Effector memory CD4-positive, alpha-beta T cell (primary cell): ENCODE measurements around the gene AGPAT2.

Source experiments
- DNase-seq, 3 donors: peaks; one replicate each; pipeline ENCODE4 v3.0.0-alpha.2; 2020
- H3K27ac ChIP-seq: 2 replicates; pipeline ENCODE4 v1.7.0; 2013; ENCODE audit warnings: mild to moderate bottlenecking, low read length, moderate library complexity; ENCODE audit not compliant: insufficient read depth, poor library complexity, severe bottlenecking
- H3K27me3 ChIP-seq: replicated peaks from 2 replicates; pipeline ENCODE4 v1.7.0; 2013; ENCODE audit warnings: mild to moderate bottlenecking, low read length; ENCODE audit not compliant: insufficient read depth, control insufficient read depth, poor library complexity, severe bottlenecking
- H3K36me3 ChIP-seq: 2 replicates; pipeline ENCODE4 v1.7.0; 2013; ENCODE audit warnings: mild to moderate bottlenecking, low read length, moderate library complexity; ENCODE audit not compliant: control insufficient read depth, insufficient read depth
- H3K4me1 ChIP-seq: 2 replicates; pipeline ENCODE4 v1.7.0; 2013; ENCODE audit warnings: low read length, mild to moderate bottlenecking; ENCODE audit not compliant: control insufficient read depth, insufficient read depth, poor library complexity, severe bottlenecking
- H3K4me3 ChIP-seq: 2 replicates; pipeline ENCODE4 v1.7.0; 2013; ENCODE audit warnings: low read length, low read depth, mild to moderate bottlenecking; ENCODE audit not compliant: insufficient read depth, poor library complexity, severe bottlenecking
- H3K9me3 ChIP-seq: 2 replicates; pipeline ENCODE4 v1.7.0; 2013; ENCODE audit warnings: mild to moderate bottlenecking, low read length, moderate library complexity; ENCODE audit not compliant: control insufficient read depth
- total RNA-seq, 3 donors: gene quantifications; one replicate each; lab custom pipeline; 2026; lab: John Stamatoyannopoulos, UW

AGPAT2 gene
- total RNA-seq, result 6.2 to 9.9 (median 8.5) reads per million in 3 donors

GRCh38 chr9:136686794-136687711 is at the start of gene AGPAT2:
AGPAT2 (minus strand) TSS chr9:136687457; CDS start chr9:136687357, 100 bp downstream.
- peaks cover 14% of the 10 kb centered on the region for H3K4me1 ChIP-seq
- H3K27ac ChIP-seq, result peak within 1 kb of the TSS; percentile 25
- no peaks in the 10 kb centered on the region for H3K27me3 ChIP-seq
- peak; percentile 27 to 49 (median 43) for DNase-seq
- peak within 1 kb of the TSS; percentile 74 for H3K4me3 ChIP-seq
- no peaks in the 10 kb centered on the region for H3K36me3 ChIP-seq
- no peaks in the 10 kb centered on the region for H3K9me3 ChIP-seq

- H3K9me3 ChIP-seq, result no peaks in the 10 kb centered on the region
- H3K36me3 ChIP-seq, result no peaks in the 10 kb centered on the region
- H3K4me1 ChIP-seq, result peaks cover under 1% of the 10 kb centered on the region
- H3K27me3 ChIP-seq, result no peaks in the 10 kb centered on the region
- no peak for DNase-seq
- H3K27ac ChIP-seq, result no peak overlapping the region
- no peak overlapping the region for H3K4me3 ChIP-seq
Measured at GRCh38 chr9:136735812-136736480, 48.7 kb upstream of the AGPAT2 start.

GRCh38 chr9:136734837-136735496 is 47.7 kb upstream of the AGPAT2 start:
- H3K9me3 ChIP-seq, result no peaks in the 10 kb centered on the region
- no peak overlapping the region for H3K27ac ChIP-seq
- no peak overlapping the region for H3K4me3 ChIP-seq
- no peaks in the 10 kb centered on the region for H3K27me3 ChIP-seq
- no peak for DNase-seq
- no peaks in the 10 kb centered on the region for H3K36me3 ChIP-seq
- no peaks in the 10 kb centered on the region for H3K4me1 ChIP-seq

GRCh38 chr9:136733611-136734010 is 46.4 kb upstream of the AGPAT2 start:
- no peak overlapping the region for H3K4me3 ChIP-seq
- DNase-seq, result no peak
- no peak overlapping the region for H3K27ac ChIP-seq
- no peaks in the 10 kb centered on the region for H3K27me3 ChIP-seq
- H3K9me3 ChIP-seq, result no peaks in the 10 kb centered on the region
- H3K36me3 ChIP-seq, result no peaks in the 10 kb centered on the region
- peaks cover 3% of the 10 kb centered on the region for H3K4me1 ChIP-seq

DNA sequence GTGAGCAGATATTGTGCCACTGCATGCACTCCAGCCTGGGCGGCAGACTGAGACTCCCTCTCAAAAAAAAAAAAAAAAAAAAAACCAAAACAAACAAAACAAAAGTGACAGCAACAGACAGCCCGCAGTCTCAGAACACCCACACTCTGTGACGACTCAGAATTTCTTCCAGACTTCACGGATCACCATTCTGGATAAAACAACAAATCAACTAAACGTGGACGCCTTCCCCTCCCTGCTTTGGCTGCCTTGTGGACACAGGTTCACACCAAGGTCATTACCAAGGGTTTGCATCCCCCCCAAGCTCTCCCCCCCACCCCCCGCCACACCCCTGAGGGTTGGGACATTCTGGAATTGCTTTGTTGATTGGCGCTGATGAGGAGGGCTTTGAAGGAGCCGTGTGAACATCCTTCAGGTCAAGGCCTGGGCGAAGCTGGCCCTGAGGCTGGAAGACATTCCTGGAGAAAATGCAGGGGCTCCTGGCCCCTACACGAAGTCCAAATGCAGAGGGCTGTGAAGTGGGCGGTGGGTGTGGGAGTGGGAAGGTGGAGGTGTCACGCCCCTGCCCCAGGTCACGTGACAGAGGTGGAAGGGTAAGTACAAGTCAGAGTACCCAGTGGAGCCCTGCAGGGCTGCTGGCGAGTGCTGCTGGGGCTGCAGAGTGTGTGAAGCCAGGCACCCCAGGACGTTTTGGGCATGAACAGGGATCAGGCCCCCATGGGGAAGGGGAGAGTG is 45.4 kb upstream of the AGPAT2 start:
- Histone ChIP-seq H3K4me1 (peaks cover 7% of the 10 kb centered on the region), H3K9me3 (no peaks in the 10 kb centered on the region), H3K27ac (no peak overlapping the region), H3K36me3 (no peaks in the 10 kb centered on the region), H3K4me3 (no peak overlapping the region), H3K27me3 (no peaks in the 10 kb centered on the region)
- DNase-seq, result no peak

DNA sequence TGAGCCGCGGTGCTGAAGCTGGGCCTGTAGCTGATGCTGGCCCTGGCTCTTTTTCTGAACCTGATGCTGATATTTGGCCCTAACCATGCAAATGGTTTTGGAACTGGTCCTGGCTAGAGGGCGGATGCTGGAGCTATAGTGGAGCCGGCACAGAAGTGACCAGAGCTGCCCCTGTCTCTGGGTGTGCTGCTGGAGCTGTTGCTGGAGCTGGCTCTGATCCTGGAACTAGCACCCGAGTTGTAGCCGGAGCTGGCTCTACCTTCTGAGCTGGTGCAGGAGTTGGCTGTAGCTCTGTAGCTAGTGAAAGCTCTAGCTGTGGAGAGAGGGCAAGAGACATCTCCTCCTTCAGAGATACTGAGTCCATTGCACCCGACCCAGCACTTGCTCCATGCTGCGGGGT is 42.7 kb upstream of the AGPAT2 start:
- Histone ChIP-seq H3K4me1 (peaks cover 25% of the 10 kb centered on the region), H3K36me3 (peaks cover 16% of the 10 kb centered on the region), H3K27me3 (no peaks in the 10 kb centered on the region), H3K9me3 (no peaks in the 10 kb centered on the region), H3K27ac (no peak overlapping the region), H3K4me3 (no peak overlapping the region)
- DNase-seq, result no peak

DNA sequence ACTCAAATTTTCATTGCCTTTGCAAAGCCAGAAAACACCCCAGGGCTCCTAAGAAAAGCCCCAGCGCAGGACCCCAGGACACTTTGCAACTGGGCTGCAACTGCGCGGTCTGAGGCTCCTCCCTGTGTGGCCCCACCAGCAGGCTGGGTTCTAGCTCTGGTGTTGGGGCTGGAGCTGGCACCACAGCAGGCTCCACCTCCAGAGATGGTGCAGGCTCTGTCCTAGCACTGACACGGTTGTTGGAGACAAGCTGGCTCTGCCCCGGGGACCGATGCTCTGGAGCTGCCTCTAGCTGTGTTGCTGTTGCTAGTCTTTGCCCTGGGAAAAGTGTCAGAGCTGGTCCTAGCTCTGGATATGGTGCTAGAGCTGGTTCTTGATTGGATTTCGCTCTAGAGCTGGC is 41.9 kb upstream of the AGPAT2 start:
- Histone ChIP-seq H3K27me3 (no peaks in the 10 kb centered on the region), H3K4me3 (peak overlapping the region; percentile 58), H3K27ac (no peak overlapping the region), H3K9me3 (no peaks in the 10 kb centered on the region), H3K4me1 (peaks cover 25% of the 10 kb centered on the region), H3K36me3 (peaks cover 19% of the 10 kb centered on the region)
- no peak for DNase-seq

- Histone ChIP-seq H3K27ac (no peak overlapping the region), H3K4me1 (peaks cover 25% of the 10 kb centered on the region), H3K4me3 (peak overlapping the region; percentile 58), H3K27me3 (no peaks in the 10 kb centered on the region), H3K9me3 (no peaks in the 10 kb centered on the region), H3K36me3 (peaks cover 24% of the 10 kb centered on the region)
- no peak for DNase-seq
Measured at GRCh38 chr9:136728548-136729123, 41.4 kb upstream of the AGPAT2 start.

DNA sequence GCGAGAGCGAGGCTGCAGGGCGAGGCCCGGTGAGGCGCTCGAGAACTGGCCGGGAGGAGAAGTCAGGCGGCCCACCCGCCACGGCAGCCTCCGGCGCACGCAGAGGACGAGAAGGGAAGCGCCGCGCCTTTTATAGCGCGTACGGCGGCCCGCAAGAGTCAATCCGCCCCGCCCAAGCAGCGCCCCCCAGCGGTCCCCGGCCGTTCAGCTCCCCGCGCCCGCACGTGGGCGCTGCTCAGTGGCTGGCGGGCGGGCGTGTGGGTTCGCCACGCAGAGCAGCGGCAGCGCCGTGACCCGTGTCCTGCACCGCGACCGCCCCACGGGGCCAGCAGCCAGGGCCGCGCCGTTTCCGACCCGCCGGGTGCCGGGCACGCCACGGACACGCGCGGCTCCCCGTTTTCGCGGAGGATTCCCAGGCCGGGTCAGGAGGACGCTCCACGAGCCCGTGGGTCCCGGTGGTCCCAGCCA is 40.9 kb upstream of the AGPAT2 start:
- H3K4me3 ChIP-seq, result peak overlapping the region; percentile 75
- H3K4me1 ChIP-seq, result peaks cover 25% of the 10 kb centered on the region

More for the DNA sequence above, 40.9 kb upstream of the AGPAT2 start:
- H3K27ac ChIP-seq, result peak overlapping the region; percentile 71
- peaks cover 29% of the 10 kb centered on the region for H3K36me3 ChIP-seq
- DNase-seq, result peak; percentile 77 to 88 (median 83)
- no peaks in the 10 kb centered on the region for H3K9me3 ChIP-seq
- H3K27me3 ChIP-seq, result no peaks in the 10 kb centered on the region
